ENCODE data around the gene GRIA3. TPM values are rescaled to one million over a fixed set of nuclear protein-coding genes. Genes with fewer than 3 reads are reported as not detected.

GRIA3 gene
- total RNA-seq, 1 donor from 2014 or later, result not detected

DNA sequence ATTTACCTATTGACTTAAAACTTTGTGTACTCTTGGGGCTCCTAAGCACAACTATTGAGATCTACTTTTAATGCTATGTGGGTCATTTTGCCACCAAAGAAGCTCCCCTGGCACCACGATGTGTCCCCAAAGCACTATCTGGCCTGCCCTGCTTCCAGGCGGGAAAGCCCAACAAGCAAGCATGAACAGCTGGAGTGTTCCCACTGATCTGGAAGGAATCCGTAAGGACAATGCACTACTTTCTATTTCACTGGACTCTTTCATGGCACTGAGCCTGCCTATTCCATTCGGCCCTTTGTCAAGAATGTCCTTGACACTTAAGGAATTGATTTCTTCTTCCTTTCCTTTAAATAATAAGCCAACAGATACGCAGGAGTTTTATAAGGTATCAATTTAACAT is 38.8 kb downstream of the GRIA3 start:
- Histone ChIP-seq H3K9me3 (no peaks in the 10 kb centered on the region), H3K4me3 (no peak overlapping the region), H3K27ac (no peak overlapping the region), H3K27me3 (no peaks in the 10 kb centered on the region), H3K4me1 (no peaks in the 10 kb centered on the region), H3K36me3 (no peaks in the 10 kb centered on the region)
- ATAC-seq (no peak), DNase-seq (no peak)
- intact Hi-C loops (cut with DNase I), result no loop called here
- TF ChIP-seq, protein P1, sequence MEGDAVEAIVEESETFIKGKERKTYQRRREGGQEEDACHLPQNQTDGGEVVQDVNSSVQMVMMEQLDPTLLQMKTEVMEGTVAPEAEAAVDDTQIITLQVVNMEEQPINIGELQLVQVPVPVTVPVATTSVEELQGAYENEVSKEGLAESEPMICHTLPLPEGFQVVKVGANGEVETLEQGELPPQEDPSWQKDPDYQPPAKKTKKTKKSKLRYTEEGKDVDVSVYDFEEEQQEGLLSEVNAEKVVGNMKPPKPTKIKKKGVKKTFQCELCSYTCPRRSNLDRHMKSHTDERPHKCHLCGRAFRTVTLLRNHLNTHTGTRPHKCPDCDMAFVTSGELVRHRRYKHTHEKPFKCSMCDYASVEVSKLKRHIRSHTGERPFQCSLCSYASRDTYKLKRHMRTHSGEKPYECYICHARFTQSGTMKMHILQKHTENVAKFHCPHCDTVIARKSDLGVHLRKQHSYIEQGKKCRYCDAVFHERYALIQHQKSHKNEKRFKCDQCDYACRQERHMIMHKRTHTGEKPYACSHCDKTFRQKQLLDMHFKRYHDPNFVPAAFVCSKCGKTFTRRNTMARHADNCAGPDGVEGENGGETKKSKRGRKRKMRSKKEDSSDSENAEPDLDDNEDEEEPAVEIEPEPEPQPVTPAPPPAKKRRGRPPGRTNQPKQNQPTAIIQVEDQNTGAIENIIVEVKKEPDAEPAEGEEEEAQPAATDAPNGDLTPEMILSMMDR (IDR thresholded peaks at IDR 0.05), result no peak

DNA sequence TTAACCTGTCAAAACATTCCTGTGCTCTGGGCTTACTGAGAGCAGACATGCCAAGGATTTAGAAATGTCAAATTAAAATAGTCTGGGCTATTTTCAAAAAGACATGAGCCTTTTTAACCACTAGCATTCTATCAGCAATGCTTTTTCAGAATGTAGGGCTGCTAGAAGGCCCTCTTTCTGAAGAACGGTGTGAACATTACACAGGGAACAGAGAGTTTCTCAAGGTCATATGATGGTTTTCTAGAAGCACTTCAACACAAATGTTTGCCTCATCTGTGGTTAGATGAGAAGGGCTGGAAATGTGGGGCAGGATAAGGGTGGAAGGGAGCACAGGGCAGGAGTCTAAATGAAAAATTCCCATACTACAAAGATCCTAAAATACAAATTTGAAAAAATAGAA is 39.3 kb downstream of the GRIA3 start:
- intact Hi-C loops (cut with DNase I), result no loop called here

DNA sequence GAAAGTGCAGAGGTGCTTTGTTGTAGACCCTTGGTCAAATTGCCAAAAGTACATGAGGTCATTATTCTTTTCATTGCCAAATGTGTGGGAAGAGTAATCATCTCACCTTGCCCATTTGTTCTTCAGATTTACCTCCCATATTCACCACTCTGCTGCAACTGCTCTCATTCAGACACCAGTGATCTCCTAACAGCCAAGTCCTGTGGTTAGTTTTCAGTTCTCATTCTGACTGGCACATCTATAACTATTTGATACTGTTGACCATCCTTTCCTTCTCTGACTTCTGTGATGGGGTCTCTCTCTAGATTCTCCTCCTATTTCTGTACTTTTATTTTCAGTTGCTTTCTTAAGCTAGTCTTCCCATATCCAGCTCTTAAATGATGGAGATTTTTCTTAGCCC is 39.8 kb downstream of the GRIA3 start:
- H3K9me3 ChIP-seq, result no peaks in the 10 kb centered on the region
- H3K4me1 ChIP-seq, result no peaks in the 10 kb centered on the region
- DNase-seq, result no peak
- intact Hi-C loops (cut with DNase I), result no loop called here
- no peaks in the 10 kb centered on the region for H3K27me3 ChIP-seq
- no peak for ATAC-seq
- TF ChIP-seq, protein P1 (IDR thresholded peaks at IDR 0.05), result no peak
- H3K27ac ChIP-seq, result no peak overlapping the region
- no peaks in the 10 kb centered on the region for H3K36me3 ChIP-seq
- no peak overlapping the region for H3K4me3 ChIP-seq

More for the DNA sequence above, 39.3 kb downstream of the GRIA3 start:
- no peaks in the 10 kb centered on the region for H3K9me3 ChIP-seq
- no peaks in the 10 kb centered on the region for H3K36me3 ChIP-seq
- no peak for ATAC-seq
- H3K27ac ChIP-seq, result no peak overlapping the region
- no peak overlapping the region for H3K4me3 ChIP-seq
- DNase-seq, result no peak
- TF ChIP-seq, protein P1 (IDR thresholded peaks at IDR 0.05), result no peak
- no peaks in the 10 kb centered on the region for H3K4me1 ChIP-seq
- H3K27me3 ChIP-seq, result no peaks in the 10 kb centered on the region

DNA sequence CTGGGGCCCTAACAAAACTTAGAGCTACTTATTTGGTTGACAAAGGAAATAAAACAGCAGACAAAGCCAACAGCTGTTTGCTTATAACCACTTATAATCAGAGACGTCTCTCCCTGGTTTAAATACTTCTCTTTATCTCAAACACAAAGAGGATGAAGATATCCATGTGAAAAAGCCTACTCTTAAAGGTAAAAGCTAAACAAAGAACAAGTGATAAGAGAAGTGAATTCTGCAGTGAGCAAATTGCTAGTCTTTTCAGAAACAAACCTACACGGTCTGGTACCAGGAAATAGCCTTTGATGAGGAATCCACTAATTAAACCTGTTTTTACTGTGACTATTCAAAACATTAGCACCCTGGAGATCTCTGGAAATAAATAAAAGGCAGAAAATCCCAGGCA is 46.7 kb downstream of the GRIA3 start:
- no peaks in the 10 kb centered on the region for H3K36me3 ChIP-seq
- no peaks in the 10 kb centered on the region for H3K4me1 ChIP-seq
- ATAC-seq, result no peak
- no peak overlapping the region for H3K4me3 ChIP-seq
- H3K27ac ChIP-seq, result no peak overlapping the region
- H3K27me3 ChIP-seq, result no peaks in the 10 kb centered on the region
- intact Hi-C loops (cut with DNase I), result no loop called here
- TF ChIP-seq, protein P1 (IDR thresholded peaks at IDR 0.05), result no peak
- DNase-seq, result no peak
- no peaks in the 10 kb centered on the region for H3K9me3 ChIP-seq

DNA sequence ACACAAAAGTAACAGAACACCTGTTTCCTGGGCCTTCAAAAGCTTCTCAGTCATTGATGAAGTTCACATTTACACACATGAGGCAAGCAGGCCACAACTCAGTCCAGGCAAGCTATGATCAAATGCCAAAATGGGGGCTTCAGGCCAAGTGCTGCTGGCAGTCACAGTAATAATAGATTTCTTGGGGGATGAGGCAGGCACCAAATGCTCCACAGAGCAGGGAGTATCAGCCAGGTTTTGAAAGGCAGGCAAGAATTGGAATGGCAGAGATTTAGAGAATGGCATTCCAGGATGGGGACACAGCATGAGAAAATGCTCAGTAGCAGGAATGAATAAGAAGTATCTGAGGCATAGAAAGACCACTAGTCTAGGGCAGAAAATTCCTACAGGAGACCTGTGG is 52.8 kb downstream of the GRIA3 start:
- Histone ChIP-seq H3K27ac (no peak overlapping the region), H3K27me3 (no peaks in the 10 kb centered on the region), H3K4me3 (no peak overlapping the region), H3K9me3 (no peaks in the 10 kb centered on the region), H3K4me1 (no peaks in the 10 kb centered on the region), H3K36me3 (no peaks in the 10 kb centered on the region)
- TF ChIP-seq, protein P1 (IDR thresholded peaks at IDR 0.05), result no peak
- DNase-seq (no peak), ATAC-seq (no peak)
- intact Hi-C loops (cut with DNase I), result no loop called here

DNA sequence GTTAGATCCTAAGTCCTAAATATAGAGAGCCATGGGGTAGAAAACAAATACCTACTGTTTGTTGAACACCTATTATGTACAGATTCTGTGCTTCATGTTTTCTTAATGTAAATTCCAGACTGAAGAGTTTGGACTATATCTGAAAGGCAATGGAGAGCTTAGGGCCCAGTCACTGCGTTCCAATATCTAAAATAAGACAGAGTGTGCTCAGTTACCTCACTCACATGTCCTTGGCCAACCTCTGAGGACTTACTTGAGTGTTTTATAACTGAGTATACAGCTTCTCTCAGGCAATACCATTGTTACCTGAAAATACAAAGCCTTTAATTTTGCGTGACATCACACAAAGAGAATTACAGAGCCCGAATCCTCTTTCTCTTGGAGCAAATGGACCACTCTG is 53.2 kb downstream of the GRIA3 start:
- intact Hi-C loops (cut with DNase I), result no loop called here
- no peak overlapping the region for H3K4me3 ChIP-seq
- no peaks in the 10 kb centered on the region for H3K27me3 ChIP-seq
- no peaks in the 10 kb centered on the region for H3K36me3 ChIP-seq
- H3K9me3 ChIP-seq, result no peaks in the 10 kb centered on the region
- H3K27ac ChIP-seq, result no peak overlapping the region
- TF ChIP-seq, protein P1 (IDR thresholded peaks at IDR 0.05), result no peak
- no peaks in the 10 kb centered on the region for H3K4me1 ChIP-seq
- ATAC-seq (no peak), DNase-seq (no peak)

Data from upper lobe of right lung (tissue), 1 donor.